Activated CD4-positive, alpha-beta T cell treated with anti-CD3 and anti-CD28 coated beads, Interleukin-2, amount 50 U/mL, for 4 hours (primary cell): ENCODE results near the gene IRF9.
A peak's percentile ranks its signal among the peaks of the same experiment; 100 is the strongest.
"Not testable (repeated sequence)": the region's sequence is repeated elsewhere in the genome, so short reads cannot be mapped to it uniquely, and the experiment has no call there.

ENCODE experiments used
- DNase-seq, 2 experiments: peaks; one replicate each; pipeline ENCODE4 v3.0.0-alpha.2; 2020

Gene IRF9

DNA sequence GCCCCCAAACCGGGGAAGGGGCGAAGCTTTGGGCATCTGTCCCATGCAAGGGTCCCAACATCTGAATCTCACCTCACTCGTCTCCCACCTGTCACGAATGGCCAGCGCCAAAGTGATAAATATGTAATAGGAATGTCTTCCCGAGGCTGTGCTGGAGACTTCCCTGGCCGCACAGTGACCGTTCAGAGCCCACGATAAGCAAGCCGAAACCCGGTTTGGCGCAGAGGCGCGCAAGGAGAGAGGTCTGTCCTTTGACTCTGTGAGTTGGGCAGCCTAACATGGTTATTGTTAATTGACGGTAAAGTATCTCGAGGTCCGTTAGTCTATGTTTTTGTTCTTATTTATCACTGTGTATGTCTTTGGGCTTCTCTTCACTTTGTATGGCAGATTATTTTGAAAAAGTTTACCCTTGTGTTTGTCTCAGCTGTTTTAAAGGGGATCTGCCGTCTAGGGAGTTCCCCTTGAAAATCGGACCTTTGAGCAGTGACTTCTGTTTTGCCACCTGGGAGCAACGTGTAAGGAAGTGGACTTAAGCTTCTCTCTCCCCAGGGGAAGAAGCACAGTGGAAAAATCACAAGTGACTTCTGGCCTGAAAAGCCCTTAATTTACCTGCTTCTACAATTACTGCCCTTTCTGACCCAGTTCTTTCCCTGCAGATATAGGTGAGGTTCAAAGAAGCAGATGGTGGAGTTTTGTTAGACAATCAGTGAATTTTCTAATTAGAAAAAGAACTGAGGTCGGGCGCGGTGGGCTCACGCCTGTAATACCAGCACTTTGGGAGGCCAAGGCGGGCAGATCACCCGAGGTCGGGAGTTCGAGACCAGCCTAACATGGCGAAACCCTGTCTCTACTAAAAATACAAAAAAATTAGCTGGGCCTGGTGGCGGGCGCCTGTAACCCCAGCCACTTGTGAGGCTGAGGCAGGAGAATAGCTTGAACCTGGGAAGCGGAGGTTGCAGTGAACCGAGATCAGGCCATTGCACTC lies 35.3 kb downstream of the IRF9 start:
- DNase-seq: no peak

DNA sequence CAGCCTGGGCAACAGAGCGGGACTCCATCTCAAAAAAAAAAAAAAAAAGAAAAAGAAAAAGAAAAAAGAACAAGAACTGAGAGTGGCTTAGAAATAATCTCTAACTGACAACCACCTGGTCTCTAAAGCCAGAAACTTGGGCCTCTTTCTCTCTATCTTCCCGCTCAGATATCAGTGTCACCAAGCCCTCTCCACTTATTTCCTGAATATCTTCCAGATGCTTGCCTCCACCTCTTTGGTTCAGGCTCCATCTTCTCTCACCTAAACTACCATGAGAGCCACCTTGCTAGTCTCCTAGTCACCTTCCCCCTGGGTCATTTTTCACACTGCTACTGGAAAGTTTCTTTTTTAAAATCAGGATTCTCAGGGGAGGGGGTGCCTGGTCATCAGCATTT lies 36.0 kb downstream of the IRF9 start:
- DNase-seq: no peak

GRCh38 chr14:24198814-24199524 lies 37.9 kb downstream of the IRF9 start:
- DNase-seq: no peak

GRCh38 chr14:24202538-24202937 lies 41.5 kb downstream of the IRF9 start:
- DNase-seq: not testable (repeated sequence)

- not testable (repeated sequence) for DNase-seq
Measured at GRCh38 chr14:24203249-24203886, 42.3 kb downstream of the IRF9 start.

- no peak for DNase-seq
Measured at GRCh38 chr14:24204163-24205146, 43.4 kb downstream of the IRF9 start.

- DNase-seq: no peak
Measured at GRCh38 chr14:24206260-24207103, 45.4 kb downstream of the IRF9 start.

- DNase-seq: no peak
Measured at GRCh38 chr14:24207104-24207551, 46.1 kb downstream of the IRF9 start.

DNA sequence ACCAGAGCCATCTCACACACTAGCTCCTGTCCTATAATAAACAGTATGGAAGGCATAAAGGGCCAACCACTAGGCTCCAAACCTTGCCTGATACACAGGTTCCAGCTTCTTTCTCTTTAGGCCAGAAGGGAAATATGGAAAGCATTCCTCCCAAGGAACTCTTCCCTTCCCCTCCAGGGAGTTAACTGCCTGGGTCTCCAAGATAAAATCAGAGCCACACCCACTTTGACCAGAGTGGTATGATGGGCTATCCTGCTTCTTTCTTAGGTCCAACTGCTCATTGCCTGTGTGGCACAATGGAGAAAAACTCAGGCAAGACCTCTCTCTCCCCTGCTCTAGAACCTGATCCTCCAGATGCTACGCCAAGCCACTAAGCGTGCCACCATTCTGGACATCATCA lies 46.6 kb downstream of the IRF9 start:
- DNase-seq: no peak

GRCh38 chr14:24211311-24211710 lies 50.2 kb downstream of the IRF9 start:
- DNase-seq: no peak

DNA sequence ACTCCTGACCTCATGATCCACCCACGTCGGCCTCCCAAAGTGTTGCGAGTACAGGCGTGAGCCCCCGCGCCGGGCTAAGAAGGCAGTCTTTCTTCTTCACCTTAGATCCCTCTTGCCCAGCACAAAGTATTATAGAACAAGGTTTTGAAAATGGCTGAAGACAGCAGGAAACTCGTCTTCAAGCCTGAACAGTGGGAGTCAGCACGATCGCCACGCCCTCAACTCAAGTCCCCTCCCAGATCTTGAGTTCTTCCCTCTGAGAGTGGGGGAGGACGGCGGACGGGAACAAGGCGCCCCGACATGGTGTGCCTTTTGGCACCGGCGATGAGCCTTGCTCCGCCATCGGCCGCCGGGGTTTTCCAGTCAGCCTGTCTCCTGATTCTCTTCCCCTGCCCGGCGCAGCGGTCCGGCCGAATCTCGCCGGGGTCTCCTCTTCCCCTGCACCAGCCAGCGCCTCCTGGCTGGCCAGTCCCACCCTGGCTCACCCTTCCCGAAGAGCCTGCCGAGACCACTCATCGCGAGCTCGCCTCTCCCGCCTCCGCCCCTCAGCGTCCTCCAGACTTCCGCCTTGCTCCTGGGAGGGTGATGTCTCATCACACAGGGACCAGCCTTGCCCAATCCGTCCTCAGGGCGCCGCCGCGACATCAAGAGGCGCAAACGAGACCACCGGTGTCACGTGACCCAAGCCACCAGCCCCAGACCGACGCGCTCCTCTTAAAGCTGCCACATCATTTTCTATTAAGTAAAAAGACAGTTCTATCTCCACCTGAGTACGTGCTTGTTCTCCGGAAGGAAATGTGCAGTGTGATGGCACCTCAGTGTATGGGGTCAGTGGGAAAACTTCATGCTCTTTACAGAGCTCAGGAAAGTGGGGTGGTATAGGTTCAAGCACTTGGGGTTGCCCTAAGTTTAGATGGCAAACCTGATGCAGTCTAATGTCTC lies 52.1 kb downstream of the IRF9 start, which contains the start of gene CHMP4A:
Gene CHMP4A, minus strand, starts transcription at position 565 of the 942 bp plus-strand sequence. Its CDS starts 49 bp downstream, at position 516.
- peak; percentile 94 to 95 for DNase-seq

DNA sequence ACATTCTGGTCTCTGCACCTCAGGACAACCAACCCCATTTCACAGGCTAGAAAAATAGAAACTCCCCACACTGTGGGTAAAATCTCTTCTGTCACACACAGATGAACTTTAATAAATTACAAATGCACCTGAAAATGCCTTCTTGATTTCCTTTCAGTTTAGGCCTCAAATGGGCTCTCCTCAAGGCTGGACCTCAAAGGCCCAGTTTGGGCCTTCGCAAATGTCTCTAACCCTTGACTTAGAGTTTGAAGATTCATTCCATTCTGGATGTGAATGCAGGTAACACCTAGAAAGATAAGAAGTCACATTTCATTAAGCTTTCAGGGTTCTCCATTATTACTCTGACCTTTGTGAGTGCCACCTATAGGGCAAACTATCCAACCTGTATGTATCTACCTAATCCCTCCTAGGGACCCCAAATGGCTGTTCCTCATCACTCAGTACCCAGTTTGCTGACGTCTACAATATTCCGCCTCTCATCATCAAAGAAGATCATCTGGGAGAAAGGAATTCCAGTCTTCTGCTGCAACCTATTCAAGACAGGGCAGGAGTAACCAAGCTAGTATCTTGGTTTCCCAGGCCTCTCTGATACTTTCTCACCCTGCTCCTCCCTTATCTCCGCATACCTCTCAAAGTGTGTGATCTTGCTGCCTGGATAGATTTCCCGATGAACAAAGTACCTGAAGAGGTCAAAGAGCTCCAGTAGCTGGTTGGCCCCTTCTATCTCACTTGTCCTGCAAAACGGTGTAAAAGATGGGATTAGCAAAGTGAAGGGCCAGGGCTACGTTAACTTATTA lies 53.0 kb downstream of the IRF9 start:
- DNase-seq: no peak

- DNase-seq: peak; percentile 81
Measured at GRCh38 chr14:24215495-24216344, 54.7 kb downstream of the IRF9 start, which contains the start of gene MDP1. MDP1 (minus strand) TSS chr14:24216066; CDS start chr14:24215955, 111 bp downstream.
